IMR-90 (cell line): ENCODE data around the gene SPARCL1. TPM values are rescaled to one million over a fixed set of nuclear protein-coding genes. Genes with fewer than 3 reads are reported as not detected.

Experiments used
- ATAC-seq: fragments of 200-7000 bp; cut with Tn5 transposase; 2 replicates; pipeline ENCODE4 v1.9.1; 2020; ENCODE audit warnings: low read depth, mild to moderate bottlenecking, moderate library complexity
- BruUV-seq: library from RNA; stranded (reverse); fragments of 400-500 nt; replicated peaks from 2 replicates; lab custom pipeline; 2021; lab: Mats Ljungman, UMichigan
- CTCF ChIA-PET: fragments of 300-600 bp; formaldehyde crosslinking; extraction: SDS; loops from one replicate; lab custom pipeline; 2021; ENCODE audit warnings: antibody characterized with exemption; lab: Yijun Ruan, JAX
- POLR2A ChIA-PET: fragments of 300-600 bp; sonication (Branson Sonifier 250); formaldehyde crosslinking; loops from one replicate; lab custom pipeline; 2022; ENCODE audit warnings: antibody characterized with exemption; ENCODE audit not compliant: unreplicated experiment; lab: Charles Lee
- DNase-seq: peaks from one replicate; pipeline ENCODE4 v3.0.0; 2013
- H2AFZ ChIP-seq: replicated peaks from 2 replicates; pipeline ENCODE3; 2013; ENCODE audit warnings: low read length, mild to moderate bottlenecking; ENCODE audit not compliant: poor library complexity
- H2AK5ac ChIP-seq: 2 replicates; pipeline ENCODE4 v1.6.1; 2013; ENCODE audit warnings: low read depth, low read length, inconsistent platforms
- H2AK9ac ChIP-seq: replicated peaks from 2 replicates; pipeline ENCODE3; 2013; ENCODE audit warnings: mild to moderate bottlenecking, low read depth, low read length, moderate library complexity; ENCODE audit not compliant: poor library complexity
- H2BK120ac ChIP-seq: 2 replicates; pipeline ENCODE4 v1.6.1; 2013; ENCODE audit warnings: low read depth, low read length, inconsistent platforms
- H2BK15ac ChIP-seq: 3 replicates; pipeline ENCODE4 v1.6.1; 2013; ENCODE audit warnings: low read depth, low read length, inconsistent platforms
- H2BK20ac ChIP-seq: 2 replicates; pipeline ENCODE4 v1.6.1; 2013; ENCODE audit warnings: low read depth, mild to moderate bottlenecking, inconsistent platforms, low read length, moderate library complexity
- H2BK5ac ChIP-seq: 2 replicates; pipeline ENCODE4 v1.6.1; 2013; ENCODE audit warnings: mild to moderate bottlenecking, low read depth, low read length, inconsistent platforms; ENCODE audit not compliant: poor library complexity, severe bottlenecking
- H3K14ac ChIP-seq: replicated peaks from 2 replicates; pipeline ENCODE4 v1.6.1; 2013; ENCODE audit warnings: low read depth, low read length, inconsistent platforms
- H3K18ac ChIP-seq: 2 replicates; pipeline ENCODE4 v1.6.1; 2013; ENCODE audit warnings: low read depth, low read length, control low read depth
- H3K23ac ChIP-seq: 2 replicates; pipeline ENCODE4 v1.6.1; 2013; ENCODE audit warnings: low read depth, low read length, inconsistent platforms
- H3K27ac ChIP-seq: 2 replicates; pipeline ENCODE4 v1.5.1; 2013; ENCODE audit warnings: mild to moderate bottlenecking, control low read depth, low read length; ENCODE audit not compliant: insufficient read depth
- H3K27me3 ChIP-seq: 2 replicates; pipeline ENCODE4 v1.6.1; 2013; ENCODE audit warnings: low read length; ENCODE audit not compliant: control insufficient read depth, insufficient read depth
- H3K36me3 ChIP-seq: 2 replicates; pipeline ENCODE4 v1.6.1; 2013; ENCODE audit warnings: low read length, mixed read lengths; ENCODE audit not compliant: control insufficient read depth, insufficient read depth
- H3K4ac ChIP-seq: 2 replicates; pipeline ENCODE4 v1.6.1; 2013; ENCODE audit warnings: low read depth, low read length, inconsistent platforms
- H3K4me1 ChIP-seq: 2 replicates; pipeline ENCODE4 v1.6.1; 2013; ENCODE audit warnings: low read length, mixed read lengths; ENCODE audit not compliant: control insufficient read depth, insufficient read depth
- H3K4me2 ChIP-seq: 2 replicates; pipeline ENCODE4 v1.6.1; 2013; ENCODE audit warnings: low read depth, mild to moderate bottlenecking, control low read depth, low read length, moderate library complexity
- H3K4me3 ChIP-seq: 2 replicates; pipeline ENCODE4 v1.5.1; 2013; ENCODE audit warnings: low read depth, mild to moderate bottlenecking, control low read depth, low read length, moderate library complexity; ENCODE audit not compliant: insufficient read depth
- H3K56ac ChIP-seq: 2 replicates; pipeline ENCODE4 v1.6.1; 2013; ENCODE audit warnings: low read length, inconsistent platforms; ENCODE audit not compliant: insufficient read depth; ENCODE audit errors: extremely low read depth
- H3K79me1 ChIP-seq, 2 experiments: 2 replicates each; pipeline ENCODE4 v1.6.1; 2013; ENCODE audit warnings: low read length in 2 of 2, inconsistent platforms in 1 of 2, low read depth in 1 of 2
- H3K9ac ChIP-seq: 2 replicates; pipeline ENCODE4 v1.6.1; 2013; ENCODE audit warnings: low read depth, low read length, control low read depth
- H3K9me1 ChIP-seq: 2 replicates; pipeline ENCODE4 v1.6.1; 2013; ENCODE audit warnings: low read length, inconsistent platforms; ENCODE audit not compliant: insufficient read depth
- H3K9me3 ChIP-seq: 2 replicates; pipeline ENCODE4 v1.6.1; 2013; ENCODE audit warnings: low read length; ENCODE audit not compliant: control insufficient read depth, insufficient read depth
- H4K20me1 ChIP-seq: 2 replicates; pipeline ENCODE4 v1.6.1; 2013; ENCODE audit warnings: low read length, inconsistent platforms; ENCODE audit not compliant: insufficient read depth
- H4K5ac ChIP-seq: 2 replicates; pipeline ENCODE4 v1.6.1; 2013; ENCODE audit warnings: mild to moderate bottlenecking, low read depth, low read length, control low read depth
- H4K8ac ChIP-seq, 2 experiments: 2 replicates each; pipeline ENCODE4 v1.6.1; 2013; ENCODE audit warnings: low read depth in 2 of 2, low read length in 2 of 2, control low read depth in 1 of 2, inconsistent platforms in 1 of 2
- H4K91ac ChIP-seq: 2 replicates; pipeline ENCODE4 v1.6.1; 2013; ENCODE audit warnings: low read depth, low read length, inconsistent platforms; ENCODE audit not compliant: insufficient read depth
- BHLHE40 ChIP-seq: fragments of 150-350 bp; IDR thresholded peaks from 2 replicates; pipeline ENCODE4 v1.6.1; 2016; ENCODE audit warnings: mild to moderate bottlenecking, low read depth, low read length
- CEBPB ChIP-seq: IDR thresholded peaks from 2 replicates; pipeline ENCODE4 v1.6.1; 2012; ENCODE audit warnings: low read depth, low read length, improper control_type of control experiment
- CTCF ChIP-seq: conservative IDR thresholded peaks from 2 replicates; pipeline ENCODE4 v1.5.1; 2012; ENCODE audit warnings: mild to moderate bottlenecking, low read depth, low read length, improper control_type of control experiment
- FOS ChIP-seq: fragments of 150-350 bp; IDR thresholded peaks from 2 replicates; pipeline ENCODE4 v1.6.1; 2016; ENCODE audit warnings: low read depth, low read length
- MAZ ChIP-seq: IDR thresholded peaks from 2 replicates; pipeline ENCODE4 v1.6.1; 2012; ENCODE audit warnings: low read depth, mild to moderate bottlenecking, low read length, improper control_type of control experiment, moderate library complexity, borderline replicate concordance
- MXI1 ChIP-seq: IDR thresholded peaks from 2 replicates; pipeline ENCODE4 v1.6.1; 2012; ENCODE audit warnings: low read depth, mild to moderate bottlenecking, low read length, moderate library complexity, borderline replicate concordance
- NFE2L2 ChIP-seq: fragments of 150-350 bp; IDR thresholded peaks from 2 replicates; pipeline ENCODE4 v1.6.1; 2016; ENCODE audit warnings: low read depth, mild to moderate bottlenecking, low read length
- POLR2A ChIP-seq: IDR thresholded peaks from 2 replicates; pipeline ENCODE4 v1.6.1; 2012; ENCODE audit warnings: mild to moderate bottlenecking, low read depth, low read length
- RAD21 ChIP-seq: IDR thresholded peaks from 2 replicates; pipeline ENCODE4 v1.6.1; 2012; ENCODE audit warnings: low read length, improper control_type of control experiment
- RCOR1 ChIP-seq: IDR thresholded peaks from 2 replicates; pipeline ENCODE4 v1.6.1; 2012; ENCODE audit warnings: mild to moderate bottlenecking, low read length, improper control_type of control experiment; ENCODE audit not compliant: insufficient replicate concordance
- RFX5 ChIP-seq: IDR thresholded peaks from 2 replicates; pipeline ENCODE4 v1.8.0; 2012; ENCODE audit warnings: low read depth, mild to moderate bottlenecking, low read length, moderate library complexity
- SMC3 ChIP-seq: fragments of 150-350 bp; IDR thresholded peaks from 2 replicates; pipeline ENCODE4 v1.6.1; 2016; ENCODE audit warnings: low read depth, mild to moderate bottlenecking, antibody characterized with exemption, low read length, moderate library complexity
- USF2 ChIP-seq: fragments of 150-350 bp; IDR thresholded peaks from 2 replicates; pipeline ENCODE4 v1.6.1; 2017; ENCODE audit warnings: mild to moderate bottlenecking, antibody characterized with exemption, low read length, low read depth
- WGBS, 2 experiments: methylation state at CpG; one replicate each; pipeline versions ENCODE4 v1.1.5 to v1.1.7; 2013; ENCODE audit warnings: missing lambda C conversion rate in 2 of 2; ENCODE audit not compliant: insufficient read length in 1 of 2; ENCODE audit errors: extremely low coverage in 2 of 2; 5-methylcytosine and 5-hydroxymethylcytosine counted together
- dilution Hi-C: fragments of 300-500 bp; cut with HindIII; formaldehyde crosslinking; loops from one replicate; pipeline ENCODE4 v1.14.3; 2018; ENCODE audit warnings: low sequenced_read_pairs; ENCODE audit not compliant: unreplicated experiment
- in situ Hi-C: fragments of 300-500 bp; cut with MboI; formaldehyde crosslinking; loops from 3 replicates; pipeline ENCODE4 v1.14.3; 2019; ENCODE audit warnings: low sequenced_read_pairs, inconsistent platforms, mixed read lengths
- intact Hi-C: fragments of 100-400 bp; cut with micrococcal nuclease; formaldehyde crosslinking; loops from 2 replicates; pipeline ENCODE4 v1.10.0; 2022
- polyA plus RNA-seq, 3 experiments: library from polyadenylated mRNA; depleted of rRNA; stranded (reverse); fragments of >200 nt; gene quantifications; 2 replicates each; pipeline ENCODE4 v1.2.3, GENCODE V29; 2012; ENCODE audit warnings: low replicate concordance in 1 of 3
- total RNA-seq: library from RNA; depleted of rRNA; stranded (reverse); fragments of >200 nt; gene quantifications from 2 replicates; pipeline ENCODE4 v1.2.3, GENCODE V29; 2012
- TF ChIP-seq, protein P1 (sequence below): fragments of 150-350 bp; IDR thresholded peaks from 2 replicates; pipeline ENCODE4 v1.6.1; 2016; ENCODE audit warnings: low read depth, mild to moderate bottlenecking, low read length, moderate library complexity, borderline replicate concordance

The SPARCL1 gene
- total and polyA plus RNA-seq, 2 of the 4 experiments (the other 2 are of a cell fraction) = not detected

DNA sequence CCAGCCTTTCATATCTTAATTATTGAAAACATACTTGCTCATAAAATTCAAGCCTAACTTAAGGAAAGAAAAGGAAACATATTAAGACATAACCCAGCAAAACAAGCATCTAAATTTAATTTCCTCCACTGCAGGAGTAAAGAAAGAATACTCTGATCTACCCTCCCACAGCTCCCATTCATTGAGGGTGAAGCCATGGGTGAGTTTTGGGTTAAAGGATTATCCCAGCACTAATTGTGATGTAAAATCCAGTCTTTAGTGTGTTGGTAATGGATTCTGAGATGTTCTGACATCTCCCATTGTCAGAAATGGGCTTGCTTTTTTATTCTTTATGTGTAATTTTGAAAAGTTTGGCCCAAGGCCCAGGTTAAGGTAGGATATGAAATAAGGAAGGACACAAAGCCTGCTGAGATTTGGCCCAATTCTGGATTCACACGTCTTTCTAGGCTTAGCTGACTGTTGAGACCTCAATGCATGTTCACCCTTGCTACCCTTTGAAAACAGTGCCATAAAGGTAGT lies 50.4 kb downstream of the SPARCL1 start:
- Histone ChIP-seq H3K27ac (no peak overlapping the region), H3K4me2 (no peak overlapping the region), H2AK5ac (no peak overlapping the region), H2AFZ (no peak overlapping the region), H3K27me3 (no peaks in the 10 kb centered on the region), H3K9ac (no peak overlapping the region), H4K8ac (no peak overlapping the region), H2BK5ac (no peak overlapping the region), H4K5ac (no peak overlapping the region), H4K91ac (no peak overlapping the region), H3K9me3 (no peaks in the 10 kb centered on the region), H3K9me1 (no peaks in the 10 kb centered on the region), H3K23ac (no peak overlapping the region), H3K56ac (no peak overlapping the region), H3K4me1 (no peaks in the 10 kb centered on the region), H2BK120ac (no peak overlapping the region), H2BK20ac (no peak overlapping the region), H3K4me3 (no peak overlapping the region), H2BK15ac (no peak overlapping the region), H3K36me3 (no peaks in the 10 kb centered on the region), H2AK9ac (no peak overlapping the region), H3K14ac (no peak overlapping the region), H3K4ac (no peak overlapping the region), H3K18ac (no peak overlapping the region), H4K20me1 (no peaks in the 10 kb centered on the region), H3K79me1 (no peaks in the 10 kb centered on the region)
- ChIA-PET CTCF (interaction anchor here (1.0 kb wide), 1 partner anchor 14 kb away, joined by 3 read pairs; no protein-coding TSS in a partner anchor), POLR2A (no interaction called here)
- no TSS peak for BruUV-seq
- in situ Hi-C loops (no loop called here), dilution Hi-C loops (no loop called here), intact Hi-C loops (no loop called here)
- no peak for TF ChIP-seq SMC3
- TF ChIP-seq USF2 = no peak
- no peak for TF ChIP-seq RAD21
- TF ChIP-seq MAZ = no peak
- no peak for TF ChIP-seq MXI1
- TF ChIP-seq, protein P1, sequence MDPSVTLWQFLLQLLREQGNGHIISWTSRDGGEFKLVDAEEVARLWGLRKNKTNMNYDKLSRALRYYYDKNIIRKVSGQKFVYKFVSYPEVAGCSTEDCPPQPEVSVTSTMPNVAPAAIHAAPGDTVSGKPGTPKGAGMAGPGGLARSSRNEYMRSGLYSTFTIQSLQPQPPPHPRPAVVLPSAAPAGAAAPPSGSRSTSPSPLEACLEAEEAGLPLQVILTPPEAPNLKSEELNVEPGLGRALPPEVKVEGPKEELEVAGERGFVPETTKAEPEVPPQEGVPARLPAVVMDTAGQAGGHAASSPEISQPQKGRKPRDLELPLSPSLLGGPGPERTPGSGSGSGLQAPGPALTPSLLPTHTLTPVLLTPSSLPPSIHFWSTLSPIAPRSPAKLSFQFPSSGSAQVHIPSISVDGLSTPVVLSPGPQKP = no peak
- TF ChIP-seq RCOR1 = no peak
- no peak for TF ChIP-seq POLR2A
- no peak for TF ChIP-seq BHLHE40
- no peak for TF ChIP-seq CEBPB
- no peak for TF ChIP-seq RFX5
- TF ChIP-seq CTCF = no peak
- TF ChIP-seq NFE2L2 = no peak
- no peak for TF ChIP-seq FOS
- DNase-seq (no peak), ATAC-seq (no peak)
- WGBS, 2 experiments = no CpG with 5 or more reads among the region's 1 CpG
